NCI-H446 treated with DMSO at 0.1 percent for 48 hours (cell line): ENCODE results near the gene ZSCAN21.
A peak's percentile ranks its signal among the peaks of the same experiment; 100 is the strongest.
"Not testable (repeated sequence)": the region's sequence is repeated elsewhere in the genome, so short reads cannot be mapped to it uniquely, and the experiment has no call there.

Experiments used
- DNase-seq: peaks from one replicate; lab custom pipeline; 2025; lab: John Stamatoyannopoulos, UW

Gene ZSCAN21

DNA sequence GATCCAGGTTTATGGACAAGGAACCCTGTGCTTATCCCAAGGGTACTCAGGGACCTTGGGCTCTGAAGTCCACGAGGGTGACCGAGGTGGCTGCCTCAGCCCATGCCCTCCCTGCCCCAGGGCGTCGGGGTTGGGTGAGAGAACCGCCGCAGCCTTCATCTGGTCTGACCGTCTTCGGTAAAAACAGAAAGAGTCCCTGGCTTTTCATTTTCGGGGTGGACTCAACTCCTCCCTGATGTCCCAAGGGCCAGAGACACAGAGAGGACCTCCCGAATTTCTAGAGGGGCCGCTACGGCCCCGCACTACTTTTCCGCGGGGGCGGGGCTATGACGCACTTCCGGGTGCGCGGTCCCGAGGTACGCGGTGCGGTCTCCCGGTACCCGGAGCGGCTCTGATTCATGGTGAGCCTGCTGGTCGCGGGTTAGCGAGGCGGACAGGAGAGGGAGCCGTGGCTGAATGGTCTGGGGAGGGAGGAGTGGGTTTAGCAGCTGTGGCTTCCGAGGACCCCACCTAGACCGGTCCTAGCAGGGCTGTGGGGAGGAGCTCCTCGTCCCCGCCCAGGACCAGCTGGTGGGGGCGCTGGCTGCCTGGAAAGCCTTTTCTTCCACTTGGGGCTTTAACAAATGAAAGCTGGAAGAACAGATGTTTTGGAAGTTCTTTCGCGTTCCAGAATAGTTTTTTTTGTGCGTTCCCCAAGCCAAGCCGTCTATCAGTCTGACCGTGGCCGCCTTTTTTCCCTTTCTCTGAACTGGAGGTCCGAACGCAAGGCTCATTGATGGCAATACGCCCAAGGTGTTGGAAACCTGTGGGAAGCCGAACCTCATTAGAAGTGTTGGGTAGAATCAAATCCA lies at the start of gene ZSCAN21:
ZSCAN21 (plus strand) TSS at position 334 of the 851 bp plus-strand sequence. CDS start 7,233 bp downstream, outside the sequence.
- DNase-seq: peak; percentile 50

DNA sequence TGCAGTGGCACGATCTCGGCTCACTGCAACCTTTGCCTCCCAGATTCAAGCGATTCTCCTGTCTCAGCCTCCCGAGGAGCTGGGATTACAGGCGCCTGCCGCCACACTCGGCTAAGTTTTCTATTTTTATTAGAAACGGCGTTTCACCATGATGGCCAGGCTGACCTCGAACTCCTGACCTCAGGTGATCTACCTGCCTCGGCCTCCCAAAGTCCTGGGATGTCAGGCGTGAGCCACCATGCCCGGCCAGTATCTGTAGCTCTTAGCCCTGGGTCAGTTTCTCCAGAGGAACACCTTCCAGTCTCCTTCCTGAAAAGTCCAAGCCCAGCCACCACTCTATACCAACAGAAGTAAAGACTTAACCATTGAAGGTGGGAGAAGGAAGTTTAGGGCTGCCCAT lies 49.3 kb upstream of the ZSCAN21 start:
- DNase-seq: no peak

DNA sequence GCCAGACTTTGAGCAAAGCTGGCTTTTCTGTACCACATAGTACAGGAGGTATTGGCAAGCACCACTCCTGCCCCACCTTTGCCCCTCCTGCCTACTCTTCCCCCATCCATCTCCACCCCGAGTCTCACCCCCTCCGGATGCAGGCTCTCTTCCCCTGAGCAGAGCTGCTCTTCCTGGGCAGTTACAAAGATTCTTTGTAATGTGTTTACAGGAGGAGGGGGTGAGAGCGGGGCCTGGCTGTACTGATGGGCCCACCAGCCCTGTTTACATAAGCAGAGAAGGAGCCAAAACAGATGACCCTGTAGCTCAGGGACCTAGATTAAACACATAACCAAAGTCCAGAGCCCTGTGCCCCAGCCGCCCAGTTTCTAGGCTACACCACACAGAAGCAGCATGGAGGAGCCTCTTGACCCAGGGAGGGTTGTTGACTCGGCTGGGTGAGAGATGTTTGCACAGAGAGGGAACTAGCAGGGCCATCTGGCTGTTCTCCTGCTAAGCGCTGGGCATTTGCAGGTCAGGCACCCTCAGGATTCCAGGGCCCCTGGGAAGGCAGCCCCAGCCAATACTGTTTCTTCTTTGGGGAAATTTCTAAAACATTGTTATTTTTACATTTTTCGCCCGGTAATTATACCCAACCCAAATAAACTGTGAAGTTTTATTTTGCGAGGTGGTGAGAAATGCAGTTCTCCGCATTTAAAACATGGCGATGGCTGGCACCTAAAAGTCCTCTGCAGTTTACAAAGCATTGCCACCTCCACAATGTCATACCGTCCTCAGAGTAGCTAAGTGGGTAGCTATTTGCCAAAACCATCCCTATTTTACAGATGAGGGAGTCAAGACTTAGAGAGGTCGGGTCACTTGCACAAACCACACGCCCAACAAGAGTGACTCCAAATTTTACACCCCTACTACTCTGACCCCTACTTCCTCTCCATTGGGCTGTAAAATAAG lies 45.6 kb upstream of the ZSCAN21 start:
- DNase-seq: no peak

DNA sequence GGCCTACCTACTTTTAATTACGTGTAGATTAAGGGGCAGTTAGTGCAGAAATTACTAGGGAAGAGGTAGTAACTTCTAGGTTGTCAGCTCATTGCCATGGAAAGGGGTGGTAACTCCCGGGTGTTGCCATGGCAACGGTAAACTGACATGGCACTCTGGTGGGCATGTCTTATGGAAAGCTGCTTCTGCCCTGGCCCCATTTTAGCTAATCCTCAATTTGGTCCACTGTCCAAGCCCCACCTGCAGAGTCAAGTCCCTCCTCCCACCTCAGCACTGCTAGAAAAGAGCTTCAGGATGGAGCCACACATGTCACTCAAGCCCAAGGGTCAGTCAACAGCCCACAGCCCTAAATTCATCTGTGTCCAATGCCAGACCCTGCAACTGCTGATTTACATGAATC lies 41.7 kb upstream of the ZSCAN21 start:
- no peak for DNase-seq

DNA sequence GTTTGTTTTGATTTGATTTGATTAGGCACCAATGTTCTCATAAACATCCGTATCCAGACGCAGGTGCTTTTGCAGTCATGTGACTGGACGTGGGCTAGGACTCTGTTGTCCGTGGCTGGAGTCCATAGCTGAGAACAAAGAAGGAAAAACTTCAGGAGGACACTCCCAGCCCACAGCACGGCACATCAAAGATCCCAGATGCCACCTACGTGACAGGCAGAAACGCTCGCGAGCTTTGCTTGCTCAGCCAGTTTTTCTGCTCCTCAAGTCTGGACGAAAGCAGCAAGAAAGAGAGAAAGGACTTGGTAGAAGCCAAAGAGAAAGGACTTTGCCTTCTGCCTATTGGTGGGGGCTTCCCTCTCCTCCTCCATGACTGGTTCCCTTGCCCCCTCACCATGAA lies 41.0 kb upstream of the ZSCAN21 start:
- DNase-seq: no peak

DNA sequence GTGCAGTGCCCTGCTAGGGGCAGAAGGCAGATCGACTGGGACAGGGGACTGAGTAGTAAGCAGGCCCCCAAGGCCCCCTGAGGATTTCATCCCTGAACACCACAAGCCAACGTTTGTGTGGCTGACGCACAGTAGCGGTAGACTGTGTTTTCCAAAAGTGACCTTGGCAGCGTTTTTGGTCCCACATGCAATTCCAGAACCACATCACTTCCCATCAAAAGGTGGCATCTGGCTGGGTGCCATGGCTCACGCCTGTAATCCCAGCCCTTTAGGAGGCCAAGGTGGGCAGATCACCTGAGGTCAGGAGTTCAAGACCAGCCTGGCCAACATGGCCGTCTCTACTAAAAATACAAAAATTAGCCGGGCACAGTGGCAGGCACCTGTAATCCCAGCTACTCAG lies 39.6 kb upstream of the ZSCAN21 start:
- not testable (repeated sequence) for DNase-seq

DNA sequence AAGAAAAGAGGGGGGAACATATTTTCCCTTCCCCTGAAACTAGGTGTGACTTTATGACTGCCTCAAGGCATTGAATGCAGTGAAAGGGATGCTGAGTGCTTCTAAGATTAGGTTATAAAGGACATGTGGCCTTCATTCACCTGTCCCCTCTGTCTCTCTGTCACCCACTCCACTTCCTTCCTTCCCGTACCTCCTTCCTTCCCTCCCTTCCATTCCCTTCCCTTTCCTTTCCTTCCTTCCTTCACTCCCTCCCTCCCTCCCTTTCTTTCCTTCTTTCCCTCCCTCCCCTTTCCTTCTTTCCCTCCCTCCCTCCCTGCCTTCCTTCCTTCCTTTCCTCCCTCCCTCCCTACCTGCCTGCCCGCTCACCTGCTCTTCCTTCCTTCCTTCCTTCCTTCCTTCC lies 38.7 kb upstream of the ZSCAN21 start:
- no peak for DNase-seq

DNA sequence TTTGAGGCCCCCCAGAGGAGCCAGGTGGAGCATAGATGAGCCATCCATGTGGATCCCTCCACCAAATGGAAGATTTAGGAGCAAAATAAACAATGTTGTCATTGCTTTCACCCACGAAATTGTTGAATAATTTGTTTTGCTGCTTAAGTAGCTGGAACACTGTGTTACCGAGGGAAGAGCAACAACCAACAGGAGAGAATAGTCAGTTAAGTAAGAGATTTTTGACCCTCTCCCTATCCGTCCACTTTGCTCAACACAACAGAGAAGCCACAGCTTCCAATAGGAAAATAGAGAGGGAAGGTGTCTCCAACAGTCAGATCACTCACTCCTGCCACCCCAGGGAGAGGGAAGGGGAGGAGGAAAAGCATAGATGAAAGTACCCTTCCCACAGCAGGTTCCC lies 38.1 kb upstream of the ZSCAN21 start:
- no peak for DNase-seq

DNA sequence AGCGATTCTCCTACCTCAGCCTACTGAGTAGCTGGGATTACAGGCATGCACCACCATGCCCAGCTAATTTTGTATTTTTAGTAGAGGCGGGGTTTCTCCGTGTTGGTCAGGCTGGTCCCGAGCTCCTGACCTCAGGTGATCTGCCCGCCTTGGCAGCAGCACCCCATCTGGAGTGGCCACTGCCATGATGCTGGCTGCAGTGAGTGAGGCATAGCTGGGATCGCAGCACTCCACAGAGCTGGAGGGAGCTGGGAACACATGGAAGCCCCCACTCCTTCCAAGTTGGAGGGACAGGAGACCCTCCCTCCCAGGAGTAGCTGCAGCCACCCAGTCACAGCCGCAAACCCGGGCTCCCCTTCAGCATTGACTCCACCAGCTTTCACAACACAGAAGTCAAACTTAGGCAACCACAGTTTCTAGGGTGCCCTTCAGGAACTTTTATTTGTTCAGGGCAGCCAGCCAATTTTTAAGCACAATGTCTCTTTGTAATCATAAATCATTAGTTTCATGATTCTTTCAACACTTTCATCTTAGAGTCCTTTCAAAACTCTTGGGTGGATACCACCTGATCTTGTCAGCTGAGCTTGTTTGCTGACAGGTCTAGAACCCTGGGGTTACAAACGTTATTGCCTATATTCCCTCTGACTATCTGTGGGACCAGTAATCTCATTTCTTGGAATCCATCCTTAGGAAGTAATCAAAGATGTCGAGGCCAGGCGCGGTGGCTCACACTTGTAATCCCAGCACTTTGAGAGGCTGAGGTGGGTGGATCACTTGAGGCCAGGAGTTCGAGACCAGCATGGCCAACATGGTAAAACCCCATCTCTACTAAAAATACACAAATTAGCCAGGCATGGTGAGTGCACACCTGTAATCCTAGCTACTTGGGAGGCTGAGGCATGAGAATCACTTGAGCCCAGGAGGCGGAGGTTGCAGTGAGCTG lies 36.9 kb upstream of the ZSCAN21 start:
- not testable (repeated sequence) for DNase-seq

DNA sequence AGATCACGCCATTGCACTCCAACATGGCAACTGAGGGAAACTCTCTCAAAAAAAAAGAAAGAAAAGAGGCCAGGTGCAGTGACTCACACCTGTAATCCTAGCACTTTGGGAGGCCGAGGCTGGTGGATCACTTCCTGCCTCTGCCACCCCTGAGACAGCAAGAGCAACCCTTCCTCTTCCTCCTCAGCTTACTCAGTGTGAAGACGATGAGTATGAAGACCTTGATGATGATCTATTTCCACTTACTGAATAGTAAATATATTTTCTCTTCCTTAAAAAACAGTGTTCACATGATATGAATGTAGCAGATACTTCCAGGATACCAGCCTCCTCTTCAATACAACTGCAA lies 36.3 kb upstream of the ZSCAN21 start:
- no peak for DNase-seq

DNA sequence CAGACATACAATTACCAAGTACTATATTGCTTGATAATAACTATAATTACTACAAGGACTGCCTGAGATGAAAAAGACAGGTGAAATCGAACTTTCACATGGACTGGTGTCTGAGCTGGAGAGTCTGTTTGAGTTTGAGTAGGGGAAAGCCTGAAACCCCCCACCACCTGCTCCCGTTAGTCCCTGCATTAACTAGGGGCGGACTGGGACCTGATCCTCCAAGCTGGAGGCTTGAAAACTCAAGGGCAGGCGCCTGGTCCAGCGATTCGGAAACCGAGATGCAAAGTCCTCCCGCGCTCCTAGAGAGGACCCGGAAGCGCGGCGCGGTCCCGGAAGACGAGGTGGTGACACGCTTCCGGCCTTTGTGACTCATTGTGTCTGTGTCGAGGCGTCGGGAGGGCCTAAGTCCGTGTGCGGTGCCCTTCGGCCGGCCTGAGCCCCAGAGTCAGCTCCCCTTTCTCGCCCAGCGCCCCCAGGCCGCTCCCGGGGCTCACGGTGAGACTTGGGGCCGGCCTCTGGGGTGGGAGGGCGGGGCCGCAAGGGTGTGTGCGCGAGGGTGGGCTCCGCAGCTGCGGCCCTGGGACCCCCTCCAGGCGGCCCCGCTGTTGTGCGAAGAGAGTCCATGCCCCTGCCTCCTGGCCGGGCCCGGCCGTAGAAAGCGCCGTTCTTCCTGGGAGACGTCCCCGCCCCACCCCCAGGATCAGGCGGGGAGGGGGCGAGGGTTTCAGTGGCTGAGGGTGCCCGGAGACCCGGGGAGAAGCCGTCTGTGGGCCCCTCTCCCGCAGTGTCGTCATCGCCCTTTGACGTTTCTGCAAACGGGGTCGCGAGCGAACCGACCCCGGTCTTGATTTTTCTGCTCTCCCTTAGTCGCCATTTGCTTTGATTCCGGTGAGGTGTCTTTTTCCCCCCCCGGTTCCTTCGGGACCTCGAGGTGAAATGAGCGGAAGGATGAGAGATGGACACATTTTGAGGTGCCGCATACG lies 34.1 kb upstream of the ZSCAN21 start, which contains the start of gene ZKSCAN1:
ZKSCAN1 (plus strand) TSS at position 365 of the 983 bp plus-strand sequence. CDS start 7,911 bp downstream, outside the sequence.
- DNase-seq: peak; percentile 70

DNA sequence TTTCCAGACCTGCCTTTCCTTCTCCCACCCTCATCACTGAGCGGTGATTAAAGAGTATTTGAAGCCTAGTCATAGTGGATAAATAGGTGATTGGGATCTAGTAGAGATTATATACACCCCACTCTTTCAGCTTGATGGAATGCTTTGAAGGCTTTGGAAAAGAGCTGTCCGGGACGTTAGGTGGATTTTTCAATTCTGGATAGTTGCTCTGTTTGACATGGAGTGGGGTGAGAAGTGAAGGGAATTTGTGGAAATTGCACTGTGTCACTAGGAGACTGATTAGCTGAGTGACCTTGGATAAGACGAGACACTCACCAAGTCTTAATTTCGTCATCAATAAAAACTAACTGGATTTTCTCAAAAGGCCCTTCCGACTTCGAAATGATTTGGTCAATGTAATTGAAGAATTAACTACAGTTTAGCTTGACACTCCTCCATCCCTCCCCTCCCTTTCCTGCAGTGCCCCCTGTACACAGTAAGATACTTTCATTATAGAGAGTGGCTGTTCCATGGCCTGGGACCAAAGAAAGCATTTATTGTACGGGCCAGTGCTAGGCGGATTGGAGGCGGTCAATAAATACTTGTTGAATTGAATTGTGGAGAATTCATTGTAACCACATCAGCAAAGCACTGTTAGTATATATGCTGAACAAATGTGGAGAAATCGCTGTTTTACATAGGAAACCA lies 33.2 kb upstream of the ZSCAN21 start:
- DNase-seq: no peak

DNA sequence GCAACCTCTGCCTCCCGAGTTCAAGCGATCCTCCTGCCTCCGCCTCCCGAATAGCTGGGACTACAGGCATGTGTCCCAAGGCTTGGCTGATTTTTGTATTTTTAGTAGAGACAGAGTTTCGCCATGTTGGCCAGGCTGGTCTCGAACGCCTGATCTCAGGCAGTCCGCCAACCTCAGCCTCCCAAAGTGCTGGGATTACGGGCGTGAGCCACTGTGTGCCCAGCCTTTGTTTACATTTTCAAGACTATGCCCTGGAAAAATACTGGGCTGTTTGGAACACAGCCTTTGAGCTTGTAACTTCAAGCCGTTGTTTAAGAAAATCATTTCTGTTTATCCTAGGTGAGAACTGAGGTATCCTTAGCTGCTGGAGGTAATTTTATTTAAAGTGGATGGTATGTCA lies 32.3 kb upstream of the ZSCAN21 start:
- no peak for DNase-seq

DNA sequence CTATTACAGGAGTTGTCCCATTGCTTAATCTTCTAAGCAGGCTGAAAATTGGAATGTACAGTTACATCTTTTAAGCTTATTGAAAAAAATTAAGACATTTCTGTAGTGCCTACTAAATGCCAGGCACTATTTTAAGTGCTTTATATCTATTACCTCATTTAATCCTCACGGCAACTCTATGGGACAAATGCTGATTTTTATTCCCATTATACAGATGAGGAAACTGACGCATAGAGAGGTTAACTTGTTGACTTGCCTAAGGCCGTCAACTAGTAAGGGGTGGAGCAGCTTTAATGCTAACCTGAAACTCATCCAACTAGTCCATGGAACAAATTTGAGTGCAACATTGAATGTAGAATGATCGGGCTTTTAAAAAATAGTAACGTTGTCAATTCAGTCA lies 31.7 kb upstream of the ZSCAN21 start:
- DNase-seq: no peak

DNA sequence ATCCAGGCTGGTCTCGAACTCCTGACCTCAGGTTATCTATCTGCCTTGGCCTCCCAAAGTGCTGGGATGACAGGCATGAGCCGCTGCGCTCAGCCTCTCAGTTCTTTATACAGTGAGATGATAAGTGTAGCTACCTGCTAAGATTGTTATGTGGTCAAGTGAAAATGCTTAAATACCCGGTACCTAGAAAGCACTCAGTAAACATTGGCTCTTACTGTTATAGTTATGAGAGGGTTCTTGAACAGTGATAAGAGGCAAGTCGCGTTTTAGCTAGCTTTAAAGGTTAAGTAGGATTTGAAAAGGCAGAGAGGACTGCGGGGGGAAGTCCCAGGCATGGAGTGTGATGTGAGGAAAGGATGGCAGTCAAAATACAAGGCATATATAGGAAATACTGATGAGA lies 29.7 kb upstream of the ZSCAN21 start:
- DNase-seq: no peak

DNA sequence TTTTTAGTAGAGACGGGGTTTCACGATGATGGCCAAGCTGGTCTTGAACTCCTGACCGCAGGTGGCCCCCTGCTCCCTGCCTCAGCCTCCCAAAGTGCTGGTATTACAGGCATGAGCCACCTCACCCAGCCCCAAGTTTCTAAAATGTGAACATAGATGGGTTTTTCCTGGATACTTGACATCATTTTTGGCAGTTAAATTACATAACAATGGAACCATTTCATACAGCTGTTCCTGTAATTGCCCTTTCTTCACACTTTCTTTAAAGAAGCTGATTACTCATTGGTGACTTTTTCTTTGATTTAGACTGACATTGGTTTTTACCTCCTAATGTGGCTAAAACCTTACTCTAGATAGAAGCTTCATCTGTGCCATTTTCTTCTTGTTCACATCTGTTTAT lies 28.3 kb upstream of the ZSCAN21 start:
- no peak for DNase-seq

DNA sequence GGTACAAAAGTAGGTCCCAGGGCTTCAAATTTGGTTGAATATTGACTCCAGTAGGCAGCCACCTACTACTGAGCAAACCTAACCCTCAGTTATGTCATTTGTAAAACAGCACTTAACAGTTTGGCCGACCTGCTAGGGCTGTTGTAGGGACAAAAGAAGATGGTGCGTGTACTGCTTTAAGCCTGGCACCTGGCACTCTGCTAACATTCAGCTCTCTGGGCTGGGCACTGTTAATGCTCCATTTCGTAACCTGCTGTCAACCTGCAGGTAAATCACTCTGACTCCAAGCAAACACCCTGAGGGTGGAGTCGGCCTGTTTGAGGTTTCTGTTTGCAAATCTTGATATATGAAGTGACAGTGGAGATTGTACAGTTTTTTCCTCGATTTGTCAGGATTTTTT lies 27.0 kb upstream of the ZSCAN21 start:
- DNase-seq: no peak

DNA sequence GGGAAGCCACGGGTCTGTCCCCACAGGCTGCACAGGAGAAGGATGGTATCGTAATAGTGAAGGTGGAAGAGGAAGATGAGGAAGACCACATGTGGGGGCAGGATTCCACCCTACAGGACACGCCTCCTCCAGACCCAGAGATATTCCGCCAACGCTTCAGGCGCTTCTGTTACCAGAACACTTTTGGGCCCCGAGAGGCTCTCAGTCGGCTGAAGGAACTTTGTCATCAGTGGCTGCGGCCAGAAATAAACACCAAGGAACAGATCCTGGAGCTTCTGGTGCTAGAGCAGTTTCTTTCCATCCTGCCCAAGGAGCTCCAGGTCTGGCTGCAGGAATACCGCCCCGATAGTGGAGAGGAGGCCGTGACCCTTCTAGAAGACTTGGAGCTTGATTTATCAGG lies 26.0 kb upstream of the ZSCAN21 start:
- no peak for DNase-seq

DNA sequence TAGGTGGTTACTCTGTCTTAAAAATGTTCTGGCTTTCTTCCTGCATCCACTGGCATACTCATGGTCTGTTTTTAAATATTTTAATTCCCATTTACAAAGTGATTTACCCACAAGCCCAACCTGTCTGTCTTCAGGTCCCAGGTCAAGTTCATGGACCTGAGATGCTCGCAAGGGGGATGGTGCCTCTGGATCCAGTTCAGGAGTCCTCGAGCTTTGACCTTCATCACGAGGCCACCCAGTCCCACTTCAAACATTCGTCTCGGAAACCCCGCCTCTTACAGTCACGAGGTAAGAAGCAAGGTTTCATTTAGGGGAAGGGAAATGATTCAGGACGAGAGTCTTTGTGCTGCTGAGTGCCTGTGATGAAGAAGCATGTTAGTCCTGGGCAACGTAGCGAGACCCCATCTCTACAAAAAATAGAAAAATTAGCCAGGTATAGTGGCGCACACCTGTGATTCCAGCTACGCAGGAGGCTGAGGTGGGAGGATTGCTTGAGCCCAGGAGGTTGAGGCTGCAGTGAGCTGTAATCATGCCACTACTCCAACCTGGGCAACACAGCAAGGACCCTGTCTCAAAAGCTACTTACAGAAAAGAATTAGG lies 25.5 kb upstream of the ZSCAN21 start:
- no peak for DNase-seq

DNA sequence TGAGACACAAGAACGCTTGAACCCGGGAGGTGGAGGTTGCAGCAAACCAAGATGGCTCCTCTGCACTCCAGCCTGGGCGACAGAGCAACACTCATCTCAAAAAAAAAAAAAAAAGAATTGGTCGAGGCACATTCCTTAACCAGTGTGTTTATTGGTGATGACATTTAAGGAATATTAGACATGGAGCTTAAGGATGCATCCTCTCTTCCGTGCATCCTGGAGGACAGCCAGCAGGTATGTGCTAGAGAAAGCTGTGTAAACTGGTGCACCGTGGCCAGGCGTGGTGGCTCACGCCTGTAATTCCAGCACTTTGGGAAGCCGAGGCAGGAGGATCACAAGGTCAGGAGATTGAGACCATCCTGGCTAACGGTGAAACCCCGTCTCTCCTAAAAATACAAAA lies 22.4 kb upstream of the ZSCAN21 start:
- DNase-seq: no peak
